A673 (cell line): ENCODE data around the gene EEPD1.

Experiments
- CTCF ChIP-seq: fragments of 300-800, 200-600 bp; sonication (generic); conservative IDR thresholded peaks from 2 replicates; pipeline ENCODE4 v1.5.1; 2017; ENCODE audit warnings: low read depth, mild to moderate bottlenecking, antibody characterized with exemption, low read length, moderate library complexity, mixed read lengths
- EZH2 ChIP-seq: fragments of 200-600 bp; sonication (generic); IDR thresholded peaks from 2 replicates; pipeline ENCODE4 v1.6.1; 2017; ENCODE audit warnings: borderline replicate concordance, low read depth, mild to moderate bottlenecking, mixed read lengths, antibody characterized with exemption, low read length; ENCODE audit not compliant: poor library complexity, severe bottlenecking

- TF ChIP-seq CTCF (no peak), EZH2 (no peak)
Observed at GRCh38 chr7:36138209-36138608, 14.8 kb upstream of the EEPD1 start.
